ENCODE results near the gene SP2. TPM values are rescaled to one million over a fixed set of nuclear protein-coding genes. Genes with fewer than 3 reads are reported as not detected.

SP2 gene
- total RNA-seq, 1 donor from 2014 or later = 12.1 TPM

GRCh38 chr17:47942096-47942510 lies 46.1 kb downstream of the SP2 start:
- Histone ChIP-seq H4K20me1 (ENCODE audit: insufficient read depth, low read length) (no peaks in the 10 kb centered on the region), H3K4me1 (ENCODE audit: insufficient read depth, low read length) (peaks cover 18% of the 10 kb centered on the region), H3K4me3 (ENCODE audit: insufficient read depth, low read depth, low read length) (peak overlapping the region; percentile 76), H3K79me2 (ENCODE audit: insufficient read depth, low read length) (peaks cover 6% of the 10 kb centered on the region), H3K27me3 (ENCODE audit: insufficient read depth, low read length) (no peaks in the 10 kb centered on the region), H3K9ac (ENCODE audit: low read length) (peak overlapping the region; percentile 81), H3K27ac (ENCODE audit: low read depth, low read length) (no peak overlapping the region), H3K9me3 (ENCODE audit: insufficient read depth, low read depth, low read length) (no peaks in the 10 kb centered on the region), H3K36me3 (ENCODE audit: insufficient read depth, low read length) (no peaks in the 10 kb centered on the region), H2AFZ (ENCODE audit: low read depth, low read length) (peak overlapping the region; percentile 97), H3K4me2 (ENCODE audit: low read length) (peak overlapping the region; percentile 94)
- peak overlapping the region; percentile 26 for H3K27ac Mint-ChIP-seq (ENCODE audit: unreplicated experiment)
- H3K9me3 Mint-ChIP-seq (ENCODE audit: unreplicated experiment) = no peaks in the 10 kb centered on the region
- H3K4me1 Mint-ChIP-seq (ENCODE audit: low read depth, unreplicated experiment) = peaks cover 9% of the 10 kb centered on the region
- H3K4me3 Mint-ChIP-seq (ENCODE audit: unreplicated experiment) = peak overlapping the region; percentile 83
- peaks cover 10% of the 10 kb centered on the region for H3K27me3 Mint-ChIP-seq (ENCODE audit: low read depth, unreplicated experiment)
- FAIRE-seq (no peak), DNase-seq (ENCODE audit: low read depth) (no peak)
- H3K36me3 Mint-ChIP-seq (ENCODE audit: low read depth, unreplicated experiment) = peaks cover 4% of the 10 kb centered on the region
- TF ChIP-seq CTCF (IDR thresholded peaks at IDR 0.05; ENCODE audit: insufficient read depth, low read depth, low read length) (no peak), EZH2 (IDR thresholded peaks at IDR 0.05; ENCODE audit: insufficient read depth, low read length) (no peak)

- H3K36me3 ChIP-seq (ENCODE audit: insufficient read depth, low read length) = no peaks in the 10 kb centered on the region
- H3K27ac ChIP-seq (ENCODE audit: low read depth, low read length) = no peak overlapping the region
- H3K27ac Mint-ChIP-seq (ENCODE audit: unreplicated experiment) = no peak overlapping the region
- peaks cover 10% of the 10 kb centered on the region for H3K27me3 Mint-ChIP-seq (ENCODE audit: low read depth, unreplicated experiment)
- peak overlapping the region; percentile 76 for H3K4me3 ChIP-seq (ENCODE audit: insufficient read depth, low read depth, low read length)
- no peaks in the 10 kb centered on the region for H3K9me3 ChIP-seq (ENCODE audit: insufficient read depth, low read depth, low read length)
- H3K9ac ChIP-seq (ENCODE audit: low read length) = peak overlapping the region; percentile 81
- peaks cover 6% of the 10 kb centered on the region for H3K79me2 ChIP-seq (ENCODE audit: insufficient read depth, low read length)
- H4K20me1 ChIP-seq (ENCODE audit: insufficient read depth, low read length) = no peaks in the 10 kb centered on the region
- no peaks in the 10 kb centered on the region for H3K27me3 ChIP-seq (ENCODE audit: insufficient read depth, low read length)
- no peaks in the 10 kb centered on the region for H3K9me3 Mint-ChIP-seq (ENCODE audit: unreplicated experiment)
- DNase-seq (ENCODE audit: low read depth) = no peak
- peaks cover 18% of the 10 kb centered on the region for H3K4me1 ChIP-seq (ENCODE audit: insufficient read depth, low read length)
- H3K4me3 Mint-ChIP-seq (ENCODE audit: unreplicated experiment) = peak overlapping the region; percentile 83
- no peak for FAIRE-seq
- H3K36me3 Mint-ChIP-seq (ENCODE audit: low read depth, unreplicated experiment) = peaks cover 4% of the 10 kb centered on the region
- H3K4me2 ChIP-seq (ENCODE audit: low read length) = peak overlapping the region; percentile 94
- H2AFZ ChIP-seq (ENCODE audit: low read depth, low read length) = no peak overlapping the region
- H3K4me1 Mint-ChIP-seq (ENCODE audit: low read depth, unreplicated experiment) = peaks cover 10% of the 10 kb centered on the region
- TF ChIP-seq EZH2 (IDR thresholded peaks at IDR 0.05; ENCODE audit: insufficient read depth, low read length) (no peak), CTCF (IDR thresholded peaks at IDR 0.05; ENCODE audit: insufficient read depth, low read depth, low read length) (no peak)
Measured at GRCh38 chr17:47942568-47942967, 46.5 kb downstream of the SP2 start.

- Mint-ChIP-seq H3K36me3 (ENCODE audit: low read depth, unreplicated experiment) (peaks cover 4% of the 10 kb centered on the region), H3K4me3 (ENCODE audit: unreplicated experiment) (no peak overlapping the region), H3K9me3 (ENCODE audit: unreplicated experiment) (no peaks in the 10 kb centered on the region), H3K4me1 (ENCODE audit: low read depth, unreplicated experiment) (peaks cover 15% of the 10 kb centered on the region), H3K27ac (ENCODE audit: unreplicated experiment) (no peak overlapping the region), H3K27me3 (ENCODE audit: low read depth, unreplicated experiment) (peaks cover 8% of the 10 kb centered on the region)
- peak; percentile 37 for DNase-seq (ENCODE audit: low read depth)
- peak overlapping the region; percentile 13 for H3K9ac ChIP-seq (ENCODE audit: low read length)
- H3K4me3 ChIP-seq (ENCODE audit: insufficient read depth, low read depth, low read length) = no peak overlapping the region
- H2AFZ ChIP-seq (ENCODE audit: low read depth, low read length) = no peak overlapping the region
- H3K9me3 ChIP-seq (ENCODE audit: insufficient read depth, low read depth, low read length) = no peaks in the 10 kb centered on the region
- H3K4me2 ChIP-seq (ENCODE audit: low read length) = no peak overlapping the region
- peaks cover 27% of the 10 kb centered on the region for H3K4me1 ChIP-seq (ENCODE audit: insufficient read depth, low read length)
- TF ChIP-seq EZH2 (IDR thresholded peaks at IDR 0.05; ENCODE audit: insufficient read depth, low read length) = no peak
- no peak for TF ChIP-seq CTCF (IDR thresholded peaks at IDR 0.05; ENCODE audit: insufficient read depth, low read depth, low read length)
- H3K27ac ChIP-seq (ENCODE audit: low read depth, low read length) = peak overlapping the region; percentile 39
- FAIRE-seq = no peak
- H3K79me2 ChIP-seq (ENCODE audit: insufficient read depth, low read length) = peaks cover 6% of the 10 kb centered on the region
- no peaks in the 10 kb centered on the region for H4K20me1 ChIP-seq (ENCODE audit: insufficient read depth, low read length)
- H3K36me3 ChIP-seq (ENCODE audit: insufficient read depth, low read length) = no peaks in the 10 kb centered on the region
- no peaks in the 10 kb centered on the region for H3K27me3 ChIP-seq (ENCODE audit: insufficient read depth, low read length)
Measured at GRCh38 chr17:47945080-47945479, 49.0 kb downstream of the SP2 start.
